Heart left ventricle (tissue), 13 donors: ENCODE data around the gene STAT3.

Source experiments
- CTCF ChIP-seq, 12 donors: fragments of 200-600 bp; sonication (generic) in 4 of 12; IDR thresholded peaks; one replicate each; pipeline versions ENCODE4 v1.5.0 to v1.8.0; 2018 to 2022; ENCODE audit warnings: antibody characterized with exemption in 12 of 12, mild to moderate bottlenecking in 5 of 12
- POLR2A ChIP-seq, 2 donors: fragments of 450-650 bp; IDR thresholded peaks; one replicate each; pipeline ENCODE4 v1.6.1; 2017; ENCODE audit warnings: antibody characterized with exemption in 2 of 2, mild to moderate bottlenecking in 2 of 2, moderate library complexity in 2 of 2
- donor health status: ischemic (EF 13 %, LVEDD 7.1; RV severe dilation, severe dysfunction).
- donor health status: DM: no; HTN: yes; CAD: no.
- donor health status: DM: no; HTN: no; CAD: no.
- donor health status: ischemic (EF 25% LVEDD 6.9; RV normal size, moderate dysfunction).
- donor health status: ischemic (EF 25% LVEDD 5.7; RV mildly dilated, moderate dysfunction).
- donor health status: ischemic (EF 35%, LVEDD 5.7; RV mildly dilated, moderate dysfunction).
- donor health status: nonischemic (EF 11% LVEDD 7.7; RV severe dilation, severe dysfunction).
- donor health status: DM: yes; HTN: yes; CAD: no.
- donor health status: PGD.
- donor health status: ischemic (EF 29% LVEDD 5.4; RV normal size, mild dysfunction).
- donor health status: nonischemic (EF 23%, LVEDD 6.1; RV moderate dilation, normal function).

- TF ChIP-seq CTCF (IDR thresholded peaks at IDR 0.05) (no peak), POLR2A (IDR thresholded peaks at IDR 0.05) (no peak)
Measured at GRCh38 chr17:42341568-42341967, 46.7 kb downstream of the STAT3 start.
